Activated naive CD8-positive, alpha-beta T cell (primary cell): ENCODE data around the gene ALDOA.
"Not testable (repeated sequence)": the region's sequence is repeated elsewhere in the genome, so short reads cannot be mapped to it uniquely, and the experiment has no call there.

Source experiments
- H3K27ac Mint-ChIP-seq: one replicate; pipeline ENCODE4 v1.8.0; 2021; ENCODE audit warnings: mixed read lengths
- H3K27me3 Mint-ChIP-seq: one replicate; pipeline ENCODE4 v1.8.0; 2021; ENCODE audit warnings: mixed read lengths
- H3K36me3 Mint-ChIP-seq: one replicate; pipeline ENCODE4 v1.8.0; 2021; ENCODE audit warnings: mixed read lengths
- H3K4me1 Mint-ChIP-seq: one replicate; pipeline ENCODE4 v1.8.0; 2021; ENCODE audit warnings: low read depth, mixed read lengths
- H3K4me3 Mint-ChIP-seq: one replicate; pipeline ENCODE4 v1.8.0; 2021; ENCODE audit warnings: mild to moderate bottlenecking, mixed read lengths
- H3K9me3 Mint-ChIP-seq: one replicate; pipeline ENCODE4 v1.8.0; 2021; ENCODE audit warnings: low read depth, mixed read lengths

ALDOA gene

GRCh38 chr16:30030841-30031413 is 34.6 kb upstream of the ALDOA start, which contains the start of gene TLCD3B:
TLCD3B (minus strand) TSS chr16:30031271; CDS start chr16:30030527, 744 bp downstream.
- peak within 1 kb of the TSS; percentile 68 for H3K4me3 Mint-ChIP-seq
- peaks cover 21% of the 10 kb centered on the region for H3K27me3 Mint-ChIP-seq
- no peak within 1 kb of the TSS for H3K27ac Mint-ChIP-seq
- no peaks in the 10 kb centered on the region for H3K9me3 Mint-ChIP-seq
- peaks cover 11% of the 10 kb centered on the region for H3K4me1 Mint-ChIP-seq
- no peaks in the 10 kb centered on the region for H3K36me3 Mint-ChIP-seq

- Mint-ChIP-seq H3K4me3 (no peak overlapping the region), H3K9me3 (no peaks in the 10 kb centered on the region), H3K4me1 (peaks cover 11% of the 10 kb centered on the region), H3K36me3 (no peaks in the 10 kb centered on the region), H3K27ac (no peak overlapping the region), H3K27me3 (peaks cover 21% of the 10 kb centered on the region)
Observed at GRCh38 chr16:30031477-30031918, 34.1 kb upstream of the ALDOA start.

- H3K27ac Mint-ChIP-seq: no peak overlapping the region
- H3K4me1 Mint-ChIP-seq: peaks cover 11% of the 10 kb centered on the region
- H3K27me3 Mint-ChIP-seq: peaks cover 20% of the 10 kb centered on the region
- H3K4me3 Mint-ChIP-seq: peak overlapping the region; percentile 68
- H3K9me3 Mint-ChIP-seq: no peaks in the 10 kb centered on the region
- H3K36me3 Mint-ChIP-seq: no peaks in the 10 kb centered on the region
Observed at GRCh38 chr16:30032083-30032819, 33.3 kb upstream of the ALDOA start.

GRCh38 chr16:30033270-30033669 is 32.3 kb upstream of the ALDOA start:
- no peaks in the 10 kb centered on the region for H3K36me3 Mint-ChIP-seq
- H3K4me1 Mint-ChIP-seq: peaks cover 11% of the 10 kb centered on the region
- no peak overlapping the region for H3K4me3 Mint-ChIP-seq
- H3K9me3 Mint-ChIP-seq: no peaks in the 10 kb centered on the region
- H3K27ac Mint-ChIP-seq: no peak overlapping the region
- peaks cover 16% of the 10 kb centered on the region for H3K27me3 Mint-ChIP-seq

GRCh38 chr16:30040221-30040620 is 25.3 kb upstream of the ALDOA start:
- H3K27me3 Mint-ChIP-seq: peaks cover 2% of the 10 kb centered on the region
- H3K27ac Mint-ChIP-seq: no peak overlapping the region
- H3K4me3 Mint-ChIP-seq: no peak overlapping the region
- no peaks in the 10 kb centered on the region for H3K4me1 Mint-ChIP-seq
- no peaks in the 10 kb centered on the region for H3K9me3 Mint-ChIP-seq
- no peaks in the 10 kb centered on the region for H3K36me3 Mint-ChIP-seq

- H3K36me3 Mint-ChIP-seq, H3K27ac Mint-ChIP-seq, H3K27me3 Mint-ChIP-seq, H3K4me1 Mint-ChIP-seq, H3K9me3 Mint-ChIP-seq, H3K4me3 Mint-ChIP-seq: not testable (repeated sequence)
Observed at GRCh38 chr16:30040690-30041089, 24.9 kb upstream of the ALDOA start.

DNA sequence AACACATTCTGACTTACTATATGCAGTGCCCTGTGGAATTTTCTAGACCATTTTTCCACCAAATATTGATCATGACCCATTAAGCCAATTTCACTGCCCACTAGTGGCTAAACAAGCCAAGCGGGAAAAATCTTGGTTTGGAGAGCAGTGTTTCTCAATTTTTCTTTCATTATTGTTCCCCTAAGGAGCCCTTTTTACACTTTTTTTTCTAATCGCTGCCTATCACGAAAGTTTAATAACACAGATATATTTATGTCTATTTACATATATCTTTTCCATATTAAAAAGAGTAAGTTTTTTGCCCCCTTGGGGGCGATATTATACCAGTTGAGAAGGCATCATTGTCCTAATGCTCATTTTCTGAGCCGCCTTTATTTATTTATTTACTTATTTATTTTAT is 23.7 kb upstream of the ALDOA start:
- no peaks in the 10 kb centered on the region for H3K36me3 Mint-ChIP-seq
- H3K27ac Mint-ChIP-seq: no peak overlapping the region
- no peak overlapping the region for H3K4me3 Mint-ChIP-seq
- no peaks in the 10 kb centered on the region for H3K4me1 Mint-ChIP-seq
- H3K9me3 Mint-ChIP-seq: no peaks in the 10 kb centered on the region
- peaks cover 2% of the 10 kb centered on the region for H3K27me3 Mint-ChIP-seq

DNA sequence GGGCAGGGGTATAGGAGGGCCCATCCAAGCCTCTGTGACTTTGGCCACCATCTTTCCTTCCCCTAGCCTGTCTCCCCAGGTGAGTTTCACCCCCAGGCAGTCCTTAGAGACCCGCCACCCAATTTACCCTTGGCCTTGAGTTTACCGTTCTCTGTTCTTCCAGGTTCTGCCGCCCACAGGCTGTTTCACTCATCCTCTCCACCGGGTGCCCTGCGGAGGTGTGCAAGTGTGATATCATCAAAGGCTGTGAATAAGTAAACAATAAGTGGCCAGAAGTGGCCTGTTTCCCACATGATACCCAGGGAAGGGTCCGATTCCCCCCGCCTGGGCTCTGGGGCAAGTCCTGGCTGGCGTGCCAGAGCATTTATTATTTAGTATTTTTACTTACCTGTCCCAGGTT is 19.4 kb upstream of the ALDOA start:
- H3K4me3 Mint-ChIP-seq: no peak overlapping the region
- H3K4me1 Mint-ChIP-seq: no peaks in the 10 kb centered on the region
- H3K9me3 Mint-ChIP-seq: no peaks in the 10 kb centered on the region
- H3K27ac Mint-ChIP-seq: no peak overlapping the region
- H3K36me3 Mint-ChIP-seq: no peaks in the 10 kb centered on the region
- no peaks in the 10 kb centered on the region for H3K27me3 Mint-ChIP-seq

- H3K4me3 Mint-ChIP-seq: no peak overlapping the region
- H3K27ac Mint-ChIP-seq: no peak overlapping the region
- no peaks in the 10 kb centered on the region for H3K27me3 Mint-ChIP-seq
- H3K4me1 Mint-ChIP-seq: peaks cover 2% of the 10 kb centered on the region
- no peaks in the 10 kb centered on the region for H3K36me3 Mint-ChIP-seq
- no peaks in the 10 kb centered on the region for H3K9me3 Mint-ChIP-seq
Observed at GRCh38 chr16:30046588-30046987, 19.0 kb upstream of the ALDOA start.

DNA sequence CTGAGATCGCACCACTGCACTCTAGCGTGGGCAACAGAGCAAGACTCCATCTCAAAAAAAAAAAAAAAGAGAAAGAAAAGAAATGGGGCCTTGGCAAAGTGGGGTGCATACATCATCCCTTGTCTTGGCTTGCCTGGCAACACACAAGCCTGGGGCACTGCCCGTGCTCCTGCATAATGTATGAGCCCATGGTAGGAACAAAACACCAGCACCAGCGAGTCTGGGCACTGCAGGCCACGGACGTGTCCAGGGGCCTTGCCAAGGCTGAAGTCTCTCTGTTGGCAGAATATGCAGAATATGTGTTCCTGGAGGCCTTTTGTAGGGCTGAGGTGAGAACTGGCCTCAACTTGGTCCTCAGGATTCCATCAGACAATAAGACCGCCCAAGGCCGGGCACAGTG is 15.7 kb upstream of the ALDOA start:
- no peaks in the 10 kb centered on the region for H3K27me3 Mint-ChIP-seq
- no peaks in the 10 kb centered on the region for H3K9me3 Mint-ChIP-seq
- peaks cover 12% of the 10 kb centered on the region for H3K4me1 Mint-ChIP-seq
- no peaks in the 10 kb centered on the region for H3K36me3 Mint-ChIP-seq
- H3K27ac Mint-ChIP-seq: no peak overlapping the region
- no peak overlapping the region for H3K4me3 Mint-ChIP-seq

DNA sequence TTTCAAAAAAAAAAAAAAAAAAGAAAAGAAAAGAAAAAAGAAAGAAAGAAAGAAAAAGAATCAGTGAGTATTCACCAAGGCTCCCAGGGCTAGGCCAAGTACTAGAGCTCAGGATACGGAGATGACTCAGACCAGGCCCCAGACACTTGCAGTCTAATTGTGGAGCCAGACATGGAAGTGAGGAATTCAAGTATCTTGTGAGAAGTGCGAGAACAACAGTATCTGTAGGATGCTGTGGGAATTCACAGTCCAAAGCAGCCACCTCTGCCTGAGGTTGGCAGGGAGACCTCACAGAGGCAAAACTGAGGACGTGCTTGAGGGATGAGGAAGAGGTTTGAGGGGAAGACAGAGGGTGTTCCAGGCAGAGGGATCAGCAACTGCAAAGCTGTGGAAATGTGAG is 14.0 kb upstream of the ALDOA start:
- H3K4me3 Mint-ChIP-seq: peak overlapping the region; percentile 80
- no peaks in the 10 kb centered on the region for H3K27me3 Mint-ChIP-seq
- H3K4me1 Mint-ChIP-seq: peaks cover 17% of the 10 kb centered on the region
- no peaks in the 10 kb centered on the region for H3K36me3 Mint-ChIP-seq
- H3K9me3 Mint-ChIP-seq: no peaks in the 10 kb centered on the region
- H3K27ac Mint-ChIP-seq: peak overlapping the region; percentile 61

- Mint-ChIP-seq H3K36me3 (no peaks in the 10 kb centered on the region), H3K27me3 (no peaks in the 10 kb centered on the region), H3K9me3 (no peaks in the 10 kb centered on the region), H3K4me1 (peaks cover 17% of the 10 kb centered on the region), H3K27ac (peak overlapping the region; percentile 66), H3K4me3 (peak overlapping the region; percentile 92)
Observed at GRCh38 chr16:30052671-30053372, 12.7 kb upstream of the ALDOA start.

- H3K27ac Mint-ChIP-seq: peak overlapping the region; percentile 16
- no peaks in the 10 kb centered on the region for H3K27me3 Mint-ChIP-seq
- no peaks in the 10 kb centered on the region for H3K36me3 Mint-ChIP-seq
- H3K4me1 Mint-ChIP-seq: peaks cover 17% of the 10 kb centered on the region
- peak overlapping the region; percentile 82 for H3K4me3 Mint-ChIP-seq
- no peaks in the 10 kb centered on the region for H3K9me3 Mint-ChIP-seq
Observed at GRCh38 chr16:30053376-30054015, 12.1 kb upstream of the ALDOA start.

DNA sequence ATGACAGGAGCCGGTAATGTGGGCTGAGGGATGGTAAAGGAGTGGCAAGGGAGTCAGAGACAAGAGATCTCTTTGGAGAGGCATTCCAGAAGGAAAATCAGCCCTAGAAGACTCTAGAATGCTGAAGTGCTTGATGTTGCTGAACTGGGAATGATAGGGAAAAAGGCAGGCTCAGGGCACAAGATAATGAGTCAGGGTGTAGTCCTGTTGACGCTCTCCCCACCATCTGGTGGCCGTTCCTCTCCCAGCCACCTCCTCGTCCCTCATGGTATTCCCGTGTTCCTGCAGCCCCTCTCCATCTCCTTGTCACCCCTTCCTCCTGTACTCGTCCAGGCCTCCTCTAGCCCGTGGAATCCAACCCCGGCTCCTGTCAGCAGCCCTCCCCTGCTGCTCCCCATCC is 11.1 kb upstream of the ALDOA start:
- Mint-ChIP-seq H3K27me3 (no peaks in the 10 kb centered on the region), H3K4me1 (peaks cover 17% of the 10 kb centered on the region), H3K36me3 (no peaks in the 10 kb centered on the region), H3K9me3 (no peaks in the 10 kb centered on the region), H3K27ac (no peak overlapping the region), H3K4me3 (peak overlapping the region; percentile 68)

GRCh38 chr16:30054959-30055553 is 10.5 kb upstream of the ALDOA start:
- Mint-ChIP-seq H3K27ac (no peak overlapping the region), H3K4me3 (peak overlapping the region; percentile 68), H3K4me1 (peaks cover 17% of the 10 kb centered on the region), H3K27me3 (no peaks in the 10 kb centered on the region), H3K36me3 (no peaks in the 10 kb centered on the region), H3K9me3 (no peaks in the 10 kb centered on the region)
